ENCODE measurements around the gene HELZ. TPM values are rescaled to one million over a fixed set of nuclear protein-coding genes. Genes with fewer than 3 reads are reported as not detected.

HELZ gene
- total and polyA plus RNA-seq, 9 donors, result 8.4 to 72.8 (median 55.5) TPM

DNA sequence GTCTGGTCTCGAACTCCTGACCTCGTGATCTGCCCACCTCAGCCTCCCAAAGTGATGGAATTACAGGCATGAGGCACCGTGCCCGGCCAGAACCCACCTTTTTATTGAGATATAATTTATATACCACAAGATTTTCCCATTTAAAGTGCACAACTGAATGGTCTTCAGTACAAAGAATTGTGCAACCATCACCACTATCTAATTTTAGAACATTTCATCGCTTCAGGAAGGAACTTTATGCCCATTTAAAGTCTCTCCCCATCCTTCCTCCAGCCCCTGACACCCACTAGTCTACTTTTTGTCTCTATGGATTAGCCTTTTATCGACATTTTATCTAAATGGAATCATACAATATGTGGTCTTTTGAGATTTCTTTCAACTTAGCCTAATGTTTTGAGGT, 25.4 kb upstream of the HELZ start:
- intact Hi-C loops (cut with DNase I), result no loop called here
- no peak for DNase-seq
- WGBS, 3 donors, result 77 to 86% (median 78%) methylated on average over 6 of the region's 6 CpGs
- no peaks in the 10 kb centered on the region for H3K27me3 ChIP-seq
- no peak overlapping the region for H3K27ac ChIP-seq
- H3K36me3 ChIP-seq, result no peaks in the 10 kb centered on the region
- H3K9me3 ChIP-seq, result no peaks in the 10 kb centered on the region
- no peaks in the 10 kb centered on the region for H3K4me1 ChIP-seq (ENCODE audit: insufficient read depth)
- H3K4me3 ChIP-seq, result no peak overlapping the region
- TF ChIP-seq EP300 (IDR thresholded peaks at IDR 0.05) (no peak), POLR2A (IDR thresholded peaks at IDR 0.05) (no peak)
- TF ChIP-seq, protein P1, sequence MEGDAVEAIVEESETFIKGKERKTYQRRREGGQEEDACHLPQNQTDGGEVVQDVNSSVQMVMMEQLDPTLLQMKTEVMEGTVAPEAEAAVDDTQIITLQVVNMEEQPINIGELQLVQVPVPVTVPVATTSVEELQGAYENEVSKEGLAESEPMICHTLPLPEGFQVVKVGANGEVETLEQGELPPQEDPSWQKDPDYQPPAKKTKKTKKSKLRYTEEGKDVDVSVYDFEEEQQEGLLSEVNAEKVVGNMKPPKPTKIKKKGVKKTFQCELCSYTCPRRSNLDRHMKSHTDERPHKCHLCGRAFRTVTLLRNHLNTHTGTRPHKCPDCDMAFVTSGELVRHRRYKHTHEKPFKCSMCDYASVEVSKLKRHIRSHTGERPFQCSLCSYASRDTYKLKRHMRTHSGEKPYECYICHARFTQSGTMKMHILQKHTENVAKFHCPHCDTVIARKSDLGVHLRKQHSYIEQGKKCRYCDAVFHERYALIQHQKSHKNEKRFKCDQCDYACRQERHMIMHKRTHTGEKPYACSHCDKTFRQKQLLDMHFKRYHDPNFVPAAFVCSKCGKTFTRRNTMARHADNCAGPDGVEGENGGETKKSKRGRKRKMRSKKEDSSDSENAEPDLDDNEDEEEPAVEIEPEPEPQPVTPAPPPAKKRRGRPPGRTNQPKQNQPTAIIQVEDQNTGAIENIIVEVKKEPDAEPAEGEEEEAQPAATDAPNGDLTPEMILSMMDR (IDR thresholded peaks at IDR 0.05), result no peak

DNA sequence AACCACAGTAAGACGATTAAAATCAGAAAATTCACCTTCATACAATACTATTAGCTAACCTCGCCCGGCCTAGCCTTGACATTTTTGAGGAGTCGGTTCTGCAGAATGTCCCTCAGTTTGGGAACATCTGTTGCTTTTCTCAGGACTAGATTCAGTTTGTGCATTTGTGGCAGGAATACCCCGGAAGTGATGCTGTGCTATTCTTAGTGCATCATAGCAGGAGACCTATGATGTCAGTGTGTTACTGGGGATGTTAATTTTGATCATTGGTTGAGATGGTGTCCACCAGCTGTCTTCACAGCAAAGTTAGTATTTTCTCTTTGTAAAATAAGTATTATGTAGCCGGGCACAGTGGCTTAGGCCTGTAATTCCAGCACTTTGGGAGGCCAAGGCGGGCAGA, 21.5 kb upstream of the HELZ start:
- intact Hi-C loops (cut with DNase I), result no loop called here
- no peak for TF ChIP-seq EP300 (IDR thresholded peaks at IDR 0.05)
- TF ChIP-seq, protein P1 (IDR thresholded peaks at IDR 0.05), result no peak
- no peaks in the 10 kb centered on the region for H3K36me3 ChIP-seq
- no peaks in the 10 kb centered on the region for H3K27me3 ChIP-seq
- 67 to 75% (median 68%) methylated on average over 7 of the region's 7 CpGs for WGBS, 3 donors
- no peak for DNase-seq
- H3K4me1 ChIP-seq (ENCODE audit: insufficient read depth), result no peaks in the 10 kb centered on the region
- H3K9me3 ChIP-seq, result no peaks in the 10 kb centered on the region
- no peak overlapping the region for H3K4me3 ChIP-seq
- no peak overlapping the region for H3K27ac ChIP-seq

DNA sequence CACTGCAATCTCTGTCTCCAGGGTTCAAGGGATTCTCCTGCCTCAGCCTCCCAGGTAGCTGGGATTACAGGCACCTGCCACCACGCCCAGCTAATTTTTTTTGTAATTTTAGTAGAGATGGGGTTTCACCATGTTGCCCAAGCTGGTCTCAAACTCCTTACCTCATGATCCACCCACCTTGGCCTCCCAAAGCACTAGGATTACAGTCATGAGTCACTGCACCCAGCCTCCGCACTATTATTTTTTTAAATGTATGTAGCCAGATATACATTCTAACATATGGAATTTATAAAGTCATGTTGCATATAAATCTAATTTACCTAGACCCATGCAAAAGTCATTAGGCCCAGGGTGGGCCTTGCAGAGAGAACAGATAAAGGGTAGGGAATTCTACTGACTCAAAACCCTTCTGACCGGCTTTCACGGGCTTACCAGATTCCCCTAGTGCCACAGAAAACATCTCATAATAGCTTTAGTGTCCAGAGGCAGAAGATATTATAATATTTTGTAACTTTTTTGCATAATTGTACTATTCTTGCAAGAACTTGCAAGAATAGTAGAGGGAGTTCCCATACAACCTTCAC, 20.5 kb upstream of the HELZ start:
- no peaks in the 10 kb centered on the region for H3K9me3 ChIP-seq
- WGBS, 3 donors, result 87 to 91% (median 91%) methylated on average over 4 of the region's 4 CpGs
- intact Hi-C loops (cut with DNase I), result no loop called here

DNA sequence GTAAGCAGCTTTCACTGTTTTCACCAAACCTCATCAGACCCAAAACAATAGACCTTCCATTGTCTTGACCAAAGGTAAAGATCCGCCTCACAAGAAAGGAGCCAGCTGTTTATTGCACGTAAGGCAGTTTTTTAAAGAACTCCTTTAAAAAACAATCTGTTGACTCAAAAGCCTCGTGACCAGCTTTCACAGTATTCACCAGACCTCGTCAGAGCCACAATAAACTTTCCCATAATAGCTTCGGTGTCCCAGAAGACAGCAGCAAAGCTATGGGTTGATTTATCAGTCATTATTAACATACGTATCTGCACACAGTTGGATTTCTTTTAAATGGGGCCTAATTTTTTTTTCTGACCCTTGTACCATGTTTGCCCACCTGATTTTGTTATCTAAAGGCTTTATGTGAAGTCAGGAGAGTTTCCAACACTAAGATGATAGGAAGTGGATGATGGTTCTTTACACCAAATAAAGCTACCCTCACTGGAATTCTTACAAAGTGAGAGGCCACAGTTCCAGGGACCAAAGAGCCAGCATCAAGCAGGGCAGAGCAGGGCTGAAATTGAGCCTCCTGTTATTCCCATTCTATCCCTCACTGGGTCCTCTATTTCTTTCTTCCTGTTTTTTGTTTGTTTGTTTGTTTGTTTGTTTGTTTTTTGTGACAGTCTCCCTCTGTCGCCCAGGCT, 17.6 kb upstream of the HELZ start:
- Histone ChIP-seq H3K9me3 (no peaks in the 10 kb centered on the region), H3K4me1 (ENCODE audit: insufficient read depth) (peaks cover 10% of the 10 kb centered on the region), H3K36me3 (no peaks in the 10 kb centered on the region), H3K27ac (no peak overlapping the region), H3K4me3 (no peak overlapping the region), H3K27me3 (no peaks in the 10 kb centered on the region)
- 87% methylated on average over 7 of the region's 7 CpGs for WGBS, 3 donors
- no peak for DNase-seq
- TF ChIP-seq, protein P1 (IDR thresholded peaks at IDR 0.05), result no peak
- TF ChIP-seq EP300 (IDR thresholded peaks at IDR 0.05) (no peak), POLR2A (IDR thresholded peaks at IDR 0.05) (no peak)
- intact Hi-C loops (cut with DNase I), result no loop called here

More for the DNA sequence above, 20.5 kb upstream of the HELZ start:
- H3K36me3 ChIP-seq, result no peaks in the 10 kb centered on the region
- H3K27me3 ChIP-seq, result no peaks in the 10 kb centered on the region
- no peak for DNase-seq
- H3K27ac ChIP-seq, result no peak overlapping the region
- TF ChIP-seq EP300 (IDR thresholded peaks at IDR 0.05), result no peak
- TF ChIP-seq, protein P1 (IDR thresholded peaks at IDR 0.05), result no peak
- no peak for TF ChIP-seq POLR2A (IDR thresholded peaks at IDR 0.05)
- H3K4me1 ChIP-seq (ENCODE audit: insufficient read depth), result peaks cover 2% of the 10 kb centered on the region
- no peak overlapping the region for H3K4me3 ChIP-seq

All from ovary (tissue), 9 donors.